Renal pelvis (tissue), 4 donors: Measurements from ENCODE around the gene TGFB2. TPM values are rescaled to one million over a fixed set of nuclear protein-coding genes. Genes with fewer than 3 reads are reported as not detected.

Experiments used
- DNase-seq: peaks from one replicate; pipeline ENCODE4 v3.0.0-alpha.2; 2013
- polyA plus RNA-seq, 3 donors: library from polyadenylated mRNA; unstranded; fragments of 120-200 nt; gene quantifications; one replicate each; pipeline ENCODE4 v1.2.1, GENCODE V29; 2013; ENCODE audit not compliant: insufficient read length in 3 of 3

TGFB2 gene
- polyA plus RNA-seq, 3 donors = 8.5 to 14.2 (median 11.5) TPM

DNA sequence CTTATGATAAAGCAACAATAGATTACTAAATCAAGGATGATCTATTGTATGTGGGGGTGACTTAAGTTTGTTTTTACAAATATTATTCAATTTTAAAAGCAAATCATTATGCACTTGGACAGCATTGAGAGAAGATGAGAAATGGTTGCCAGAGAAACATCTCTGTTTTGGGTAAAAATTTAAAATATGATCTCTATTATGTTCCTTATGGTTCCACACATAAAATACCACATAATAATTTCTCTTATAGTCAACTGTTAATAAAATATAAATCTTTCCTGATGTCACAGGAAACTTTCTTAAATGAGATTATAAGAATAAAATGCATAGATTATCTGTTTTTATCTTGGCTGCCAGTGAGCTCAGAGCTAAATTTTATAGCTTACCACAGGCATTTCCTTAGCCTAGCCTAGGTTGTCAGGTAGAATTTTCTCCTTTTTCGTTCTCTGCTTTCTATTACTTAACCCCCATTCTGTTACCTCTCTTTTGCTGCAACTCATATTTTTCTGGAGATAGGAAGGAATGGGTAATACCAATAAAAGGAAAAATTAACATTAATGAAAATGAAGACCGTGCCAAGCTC is 109.7 kb downstream of the TGFB2 start:
- DNase-seq = no peak

- DNase-seq = no peak
Observed at GRCh38 chr1:218456444-218456843, 111.3 kb downstream of the TGFB2 start.

DNA sequence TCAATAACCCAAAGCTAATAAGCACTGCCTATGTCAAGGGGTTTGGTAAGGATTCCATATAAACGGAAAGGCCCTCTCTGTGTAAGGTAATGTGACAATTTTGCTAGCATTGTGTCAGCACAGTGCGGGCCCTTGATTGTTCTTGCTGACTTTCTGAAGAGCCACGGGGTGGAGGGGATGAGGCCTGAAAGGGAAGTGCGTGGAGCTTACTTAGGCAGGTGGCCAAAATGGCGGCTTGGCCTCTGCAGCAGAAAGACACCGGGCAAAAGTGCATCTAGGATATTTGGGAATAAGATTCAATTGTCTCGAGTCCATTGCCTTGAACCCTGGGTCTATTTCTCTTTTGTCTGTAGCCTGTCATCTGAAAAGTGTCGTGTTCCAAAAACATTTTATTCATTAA is 114.3 kb downstream of the TGFB2 start:
- no peak for DNase-seq

GRCh38 chr1:218459878-218460711 is 115.0 kb downstream of the TGFB2 start:
- no peak for DNase-seq

DNA sequence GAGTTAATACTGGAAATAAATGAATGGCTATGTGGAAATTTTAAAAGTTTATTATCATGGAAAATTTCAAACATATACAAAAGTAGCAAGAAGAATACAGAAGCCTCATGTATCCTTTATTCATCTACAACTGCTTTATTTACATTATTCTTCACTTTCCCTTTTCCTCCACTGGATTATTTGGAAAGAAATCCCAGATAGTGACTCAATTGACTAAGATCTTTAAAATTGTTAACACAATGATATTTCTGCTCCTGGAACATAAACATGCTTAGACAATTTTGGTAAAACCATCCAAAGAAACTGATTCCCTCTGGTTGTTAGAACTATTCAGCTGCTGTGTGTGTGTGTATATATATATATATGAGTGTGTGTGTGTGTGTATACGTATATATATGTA is 116.2 kb downstream of the TGFB2 start:
- DNase-seq = no peak

DNA sequence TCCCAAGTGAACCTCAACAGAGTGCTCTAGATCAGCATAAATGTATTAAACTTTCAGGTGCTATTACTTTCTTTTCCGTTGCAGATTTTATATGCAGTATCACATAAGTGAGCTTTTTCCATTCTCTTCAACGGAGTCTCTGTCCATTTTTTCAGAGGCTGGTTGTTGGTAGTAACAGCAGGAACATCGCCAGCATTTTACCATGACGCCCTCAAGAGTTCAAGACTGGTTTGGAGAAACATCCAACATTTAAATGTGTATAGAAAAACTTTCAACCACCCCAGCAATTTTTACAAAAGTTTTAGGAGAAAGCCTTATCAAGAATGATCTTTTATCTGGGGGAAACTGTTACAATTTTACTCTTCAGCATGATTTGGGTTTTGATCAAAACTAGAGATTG is 117.0 kb downstream of the TGFB2 start:
- no peak for DNase-seq

DNA sequence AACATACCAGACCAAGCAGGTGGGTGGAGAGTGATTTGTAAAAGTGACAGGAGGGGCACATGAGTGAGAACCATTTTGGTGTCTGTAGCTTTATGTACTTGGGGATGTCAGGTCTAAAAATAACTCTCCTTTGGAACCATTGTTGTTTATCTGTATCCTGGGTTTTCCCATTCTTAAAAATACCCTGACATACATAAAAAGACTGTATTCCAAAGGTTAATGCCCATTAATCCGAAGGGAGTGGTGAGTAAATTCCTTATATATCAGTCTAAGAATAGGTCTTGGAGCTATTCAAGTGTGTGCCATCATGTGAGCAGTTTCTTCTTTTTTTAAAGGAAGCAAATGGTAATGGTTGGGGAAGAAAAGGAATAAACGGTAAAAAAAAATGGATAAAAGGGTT is 117.5 kb downstream of the TGFB2 start:
- no peak for DNase-seq

DNA sequence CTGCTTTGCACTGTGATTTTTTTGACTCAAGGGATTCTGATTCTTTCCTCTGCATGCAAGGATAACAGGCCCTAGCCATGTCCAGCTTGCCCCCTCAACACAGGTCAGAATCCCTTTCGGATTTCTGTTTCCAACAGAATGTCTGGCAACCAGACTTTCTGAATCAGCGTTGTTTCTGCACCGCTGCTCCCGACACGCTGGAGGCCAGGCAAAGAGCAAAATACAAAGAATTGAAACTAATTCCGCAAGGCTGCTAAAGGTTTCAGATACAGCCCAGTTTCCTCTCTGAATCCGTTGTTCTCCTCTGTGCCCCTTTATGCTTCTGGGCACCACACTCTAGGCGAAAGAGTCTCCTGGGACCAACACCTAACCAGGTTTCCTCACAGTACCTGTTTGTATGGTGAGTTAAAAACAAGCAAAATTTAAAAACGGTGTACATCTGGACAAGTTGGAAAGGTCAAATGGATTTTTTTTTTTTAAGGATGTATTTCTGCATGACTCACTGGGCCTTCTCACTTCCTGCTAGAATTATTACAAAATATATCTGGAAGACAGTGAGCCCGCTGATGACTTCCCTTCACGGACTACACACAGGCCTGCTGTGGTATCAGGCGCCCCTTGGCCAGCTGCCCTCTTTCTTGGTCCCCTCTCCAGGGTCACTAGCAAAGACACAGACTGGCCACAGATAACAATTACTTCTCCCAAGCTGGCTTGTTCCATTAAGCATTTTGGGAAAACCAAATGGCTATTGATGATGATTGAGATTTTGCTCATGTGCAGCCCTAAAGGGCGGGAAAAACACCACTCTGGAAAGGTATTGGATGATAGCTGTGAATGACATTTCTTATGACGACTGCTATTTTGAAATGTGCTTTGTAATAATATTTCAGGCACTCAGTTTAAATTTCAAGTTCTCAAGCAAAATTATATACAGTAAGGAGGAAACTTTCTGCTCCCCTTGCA is 118.3 kb downstream of the TGFB2 start:
- DNase-seq = no peak

DNA sequence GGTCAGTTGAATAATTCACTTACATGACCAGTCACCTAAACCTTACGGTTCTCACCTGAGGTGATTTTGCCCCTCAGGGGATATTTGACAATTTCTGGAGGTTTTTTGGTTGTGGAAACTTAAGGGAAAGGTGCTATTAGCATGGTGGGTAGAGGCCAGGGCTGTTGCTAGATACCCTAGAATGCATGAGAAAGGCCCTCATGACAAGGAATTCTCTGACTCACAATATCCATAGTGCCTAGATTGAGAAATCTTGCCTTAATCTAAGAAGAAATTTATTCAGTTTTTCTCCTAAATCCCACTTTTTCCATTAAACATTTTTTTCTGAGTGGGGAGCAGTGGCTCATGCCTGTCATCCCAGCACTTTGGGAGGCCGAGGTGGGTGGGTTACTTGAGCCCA is 119.7 kb downstream of the TGFB2 start:
- no peak for DNase-seq

- DNase-seq = no peak
Observed at GRCh38 chr1:218466341-218467010, 121.3 kb downstream of the TGFB2 start.

DNA sequence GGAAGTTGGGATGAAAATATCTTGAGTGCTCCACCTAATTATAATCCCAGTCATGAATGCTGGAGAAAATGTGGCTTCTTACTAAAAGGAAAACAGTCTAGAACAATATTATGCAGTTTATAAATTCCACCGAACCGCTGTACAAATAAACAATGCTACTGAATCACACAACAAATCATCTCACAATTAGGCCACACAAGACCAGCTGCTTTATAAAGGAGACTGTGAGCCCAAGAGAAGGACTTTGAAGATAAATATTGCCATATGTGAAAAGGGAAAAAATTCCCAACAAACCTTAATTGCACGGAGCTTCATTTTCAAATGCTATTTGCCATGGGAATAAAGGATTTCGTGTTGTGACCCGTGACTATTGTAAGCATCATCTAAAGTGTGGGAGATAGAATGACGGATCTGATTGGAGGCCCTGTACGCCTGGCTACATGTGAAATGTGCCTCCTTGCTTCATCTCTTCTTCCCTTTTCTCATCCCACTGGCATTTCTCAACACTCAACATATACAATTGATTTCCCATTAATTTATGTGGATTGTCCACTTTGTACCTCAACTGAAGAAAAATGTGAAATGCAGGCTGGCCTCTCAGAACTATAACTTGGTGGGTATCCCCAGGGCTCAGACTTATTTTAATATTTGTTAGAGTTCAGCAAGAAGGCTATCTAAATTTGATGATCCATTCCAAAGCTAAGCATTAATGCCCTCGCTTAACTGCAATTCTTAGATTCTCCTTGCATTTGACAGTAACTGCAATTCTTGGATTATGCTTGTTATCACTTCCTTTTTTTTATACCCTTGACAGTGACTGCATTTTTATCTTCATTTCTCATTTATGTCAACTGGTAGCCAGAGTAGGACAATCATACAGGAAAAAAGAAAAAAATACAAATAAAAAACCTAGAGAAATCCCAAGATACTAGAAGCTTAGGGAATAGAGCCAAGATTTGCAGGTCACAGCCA is 122.3 kb downstream of the TGFB2 start:
- no peak for DNase-seq

- no peak for DNase-seq
Observed at GRCh38 chr1:218468711-218469110, 123.6 kb downstream of the TGFB2 start.

DNA sequence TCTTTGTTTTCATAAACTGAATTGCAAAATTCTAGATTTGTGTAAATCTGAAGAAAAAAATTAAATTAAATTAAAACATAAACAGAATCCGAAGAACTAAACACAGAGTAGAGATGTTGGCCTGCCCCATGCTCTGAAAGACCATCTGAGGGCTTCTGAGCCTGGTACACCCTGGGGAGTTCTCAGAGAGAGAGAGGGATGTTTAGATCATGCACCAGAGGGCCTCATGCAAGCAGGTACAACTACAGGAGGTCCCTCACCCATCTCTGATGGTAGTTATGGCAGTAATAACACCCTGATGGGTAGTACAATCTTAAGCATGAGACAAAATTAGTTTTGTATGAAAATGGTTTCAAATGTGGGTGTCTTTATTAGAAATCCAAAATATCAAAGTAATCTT is 127.7 kb downstream of the TGFB2 start:
- no peak for DNase-seq

DNA sequence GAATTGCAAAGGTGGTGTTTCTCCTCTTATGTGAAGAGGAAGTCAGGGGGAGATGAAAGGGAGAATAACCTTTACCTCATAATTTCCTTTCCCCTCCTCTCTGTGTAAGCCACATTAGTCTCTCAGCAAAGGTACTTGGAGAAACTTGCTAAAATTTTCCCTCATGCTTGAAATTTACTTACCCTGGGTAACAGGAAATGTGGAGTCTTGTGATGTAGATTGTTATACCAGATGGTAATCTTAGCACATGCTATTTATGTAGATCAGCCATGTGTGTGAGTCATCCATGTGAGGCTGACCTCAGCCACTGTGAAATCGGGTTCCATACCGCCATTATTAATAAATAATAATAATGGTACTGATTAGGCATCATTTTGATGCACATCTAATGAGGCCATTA is 128.4 kb downstream of the TGFB2 start:
- no peak for DNase-seq

GRCh38 chr1:218474128-218474527 is 129.0 kb downstream of the TGFB2 start:
- DNase-seq = no peak

DNA sequence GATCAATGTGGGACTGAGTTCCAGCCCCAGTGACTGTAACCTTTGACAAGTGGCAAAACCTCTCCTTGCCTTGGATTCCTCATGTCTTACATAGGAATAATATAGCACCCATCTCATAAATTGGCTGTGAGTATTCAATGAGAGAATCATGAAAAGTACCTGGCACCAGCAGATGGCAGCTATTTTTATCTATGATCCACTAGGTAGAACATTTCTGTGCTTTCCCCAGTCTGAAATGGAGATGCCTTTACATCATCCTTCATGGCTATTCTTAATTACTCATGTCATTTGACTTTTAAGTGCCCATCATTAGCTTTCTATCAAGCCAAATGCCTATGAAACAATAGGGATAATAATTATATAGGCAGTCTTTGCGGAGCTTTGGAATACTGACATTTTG is 130.1 kb downstream of the TGFB2 start:
- DNase-seq = no peak

GRCh38 chr1:218475699-218476098 is 130.6 kb downstream of the TGFB2 start:
- DNase-seq = no peak

GRCh38 chr1:218476385-218476784 is 131.2 kb downstream of the TGFB2 start:
- no peak for DNase-seq

DNA sequence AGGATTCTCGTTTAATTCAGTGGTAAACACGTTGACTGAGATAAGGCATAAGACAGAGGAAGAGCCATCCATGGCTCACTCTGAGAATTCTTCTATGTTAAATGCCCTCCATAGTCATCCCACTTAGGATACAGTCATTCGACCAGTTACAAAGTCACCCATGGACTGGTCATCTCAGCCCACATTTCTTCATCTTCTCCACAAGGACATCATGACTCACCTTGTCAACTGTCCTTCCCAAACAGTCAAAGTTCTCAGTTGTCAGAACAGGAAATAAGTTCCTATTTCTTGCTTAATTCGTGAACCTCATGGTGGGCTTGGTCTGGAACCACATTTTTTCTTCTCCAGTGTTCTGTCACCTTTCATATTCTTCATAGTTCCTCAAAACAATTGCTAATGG is 133.2 kb downstream of the TGFB2 start:
- no peak for DNase-seq

DNA sequence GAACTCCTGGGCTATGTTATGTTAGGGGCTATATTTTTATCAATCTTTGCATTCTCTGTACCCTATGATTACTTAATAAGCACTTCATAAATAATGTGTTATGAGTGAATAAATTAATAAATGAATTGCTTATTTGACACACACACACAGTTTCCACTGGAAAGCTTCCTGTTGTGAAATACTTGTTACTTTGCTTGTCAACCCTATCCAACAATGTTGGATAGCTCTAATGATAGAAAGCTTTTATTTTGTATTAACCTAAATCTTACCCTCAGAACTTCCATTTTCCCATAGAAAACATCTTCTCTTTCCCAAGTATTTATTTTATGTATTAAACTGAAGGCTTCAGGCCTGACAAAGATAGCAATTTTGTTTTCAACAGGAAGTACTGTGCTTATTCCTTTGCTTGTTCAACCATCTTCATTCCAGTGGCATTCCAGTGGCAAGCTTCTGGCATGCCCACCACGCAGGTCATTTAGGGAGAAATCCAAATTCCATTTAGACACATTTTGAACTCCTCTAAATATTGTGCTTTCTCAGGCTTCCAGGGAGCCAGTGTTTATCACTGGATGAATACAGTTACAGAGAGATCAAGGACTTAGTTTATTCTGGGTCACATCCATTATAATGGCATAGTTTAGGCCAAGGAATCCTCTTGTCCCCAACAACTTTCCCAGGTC is 134.4 kb downstream of the TGFB2 start:
- DNase-seq = no peak
